Measurements from ENCODE around the gene GPR162. TPM values are rescaled to one million over a fixed set of nuclear protein-coding genes. Genes with fewer than 3 reads are reported as not detected.

The GPR162 gene
- total and polyA plus RNA-seq, 2 donors = 6.4 to 18.4 TPM

GRCh38 chr12:6829536-6830220 lies 8.1 kb downstream of the GPR162 start:
- Histone ChIP-seq H3K36me3 (ENCODE audit: insufficient read depth) (no peaks in the 10 kb centered on the region), H3K4me1 (ENCODE audit: insufficient read depth) (no peaks in the 10 kb centered on the region), H3K27ac (ENCODE audit: low read depth) (no peak overlapping the region), H3K4me3 (ENCODE audit: low read depth, low read length) (peak overlapping the region; percentile 81)
- no peak for DNase-seq (ENCODE audit: extremely low spot score)
- WGBS = 36% methylated on average over 19 of the region's 19 CpGs

- Histone ChIP-seq H3K4me3 (ENCODE audit: low read depth, low read length) (no peak overlapping the region), H3K36me3 (ENCODE audit: insufficient read depth) (no peaks in the 10 kb centered on the region), H3K4me1 (ENCODE audit: insufficient read depth) (no peaks in the 10 kb centered on the region), H3K27ac (ENCODE audit: low read depth) (no peak overlapping the region)
- DNase-seq (ENCODE audit: extremely low spot score) = no peak
- 81% methylated on average over 11 of the region's 11 CpGs for WGBS
Observed at GRCh38 chr12:6830286-6830890, 8.8 kb downstream of the GPR162 start.

GRCh38 chr12:6830999-6831398 lies 9.4 kb downstream of the GPR162 start:
- Histone ChIP-seq H3K36me3 (ENCODE audit: insufficient read depth) (no peaks in the 10 kb centered on the region), H3K4me3 (ENCODE audit: low read depth, low read length) (no peak overlapping the region), H3K4me1 (ENCODE audit: insufficient read depth) (no peaks in the 10 kb centered on the region), H3K27ac (ENCODE audit: low read depth) (no peak overlapping the region)
- 88% methylated on average over 6 of the region's 6 CpGs for WGBS
- no peak for DNase-seq (ENCODE audit: extremely low spot score)

GRCh38 chr12:6831450-6831995 lies 9.9 kb downstream of the GPR162 start:
- H3K4me1 ChIP-seq (ENCODE audit: insufficient read depth) = no peaks in the 10 kb centered on the region
- DNase-seq (ENCODE audit: extremely low spot score) = no peak
- no peak overlapping the region for H3K27ac ChIP-seq (ENCODE audit: low read depth)
- 88% methylated on average over 12 of the region's 12 CpGs for WGBS
- no peaks in the 10 kb centered on the region for H3K36me3 ChIP-seq (ENCODE audit: insufficient read depth)
- no peak overlapping the region for H3K4me3 ChIP-seq (ENCODE audit: low read depth, low read length)

GRCh38 chr12:6832125-6832524 lies 10.5 kb downstream of the GPR162 start:
- no peak for DNase-seq (ENCODE audit: extremely low spot score)
- no peaks in the 10 kb centered on the region for H3K4me1 ChIP-seq (ENCODE audit: insufficient read depth)
- no peak overlapping the region for H3K27ac ChIP-seq (ENCODE audit: low read depth)
- no peaks in the 10 kb centered on the region for H3K36me3 ChIP-seq (ENCODE audit: insufficient read depth)
- 96% methylated on average over 4 of the region's 4 CpGs for WGBS
- no peak overlapping the region for H3K4me3 ChIP-seq (ENCODE audit: low read depth, low read length)

GRCh38 chr12:6833189-6833890 lies 11.7 kb downstream of the GPR162 start:
- no peak overlapping the region for H3K27ac ChIP-seq (ENCODE audit: low read depth)
- no peak overlapping the region for H3K4me3 ChIP-seq (ENCODE audit: low read depth, low read length)
- WGBS = 71% methylated on average over 6 of the region's 6 CpGs
- H3K4me1 ChIP-seq (ENCODE audit: insufficient read depth) = no peaks in the 10 kb centered on the region
- no peaks in the 10 kb centered on the region for H3K36me3 ChIP-seq (ENCODE audit: insufficient read depth)
- DNase-seq (ENCODE audit: extremely low spot score) = no peak

- no peak overlapping the region for H3K4me3 ChIP-seq (ENCODE audit: low read depth, low read length)
- no peaks in the 10 kb centered on the region for H3K4me1 ChIP-seq (ENCODE audit: insufficient read depth)
- no peak for DNase-seq (ENCODE audit: extremely low spot score)
- H3K27ac ChIP-seq (ENCODE audit: low read depth) = no peak overlapping the region
- 72% methylated on average over 1 of the region's 1 CpG for WGBS
- H3K36me3 ChIP-seq (ENCODE audit: insufficient read depth) = no peaks in the 10 kb centered on the region
Observed at GRCh38 chr12:6834254-6834653, 12.6 kb downstream of the GPR162 start.

- DNase-seq (ENCODE audit: extremely low spot score) = no peak
- no peak overlapping the region for H3K27ac ChIP-seq (ENCODE audit: low read depth)
- H3K4me1 ChIP-seq (ENCODE audit: insufficient read depth) = no peaks in the 10 kb centered on the region
- H3K4me3 ChIP-seq (ENCODE audit: low read depth, low read length) = no peak overlapping the region
- no peaks in the 10 kb centered on the region for H3K36me3 ChIP-seq (ENCODE audit: insufficient read depth)
- 82% methylated on average over 5 of the region's 5 CpGs for WGBS
Observed at GRCh38 chr12:6834873-6835272, 13.3 kb downstream of the GPR162 start.

GRCh38 chr12:6836851-6837250 lies 15.2 kb downstream of the GPR162 start:
- Histone ChIP-seq H3K4me1 (ENCODE audit: insufficient read depth) (no peaks in the 10 kb centered on the region), H3K4me3 (ENCODE audit: low read depth, low read length) (no peak overlapping the region), H3K36me3 (ENCODE audit: insufficient read depth) (no peaks in the 10 kb centered on the region), H3K27ac (ENCODE audit: low read depth) (no peak overlapping the region)
- WGBS = 93% methylated on average over 16 of the region's 16 CpGs
- DNase-seq (ENCODE audit: extremely low spot score) = no peak

GRCh38 chr12:6837370-6838060 lies 15.9 kb downstream of the GPR162 start:
- WGBS = 94% methylated on average over 26 of the region's 26 CpGs
- H3K4me1 ChIP-seq (ENCODE audit: insufficient read depth) = no peaks in the 10 kb centered on the region
- DNase-seq (ENCODE audit: extremely low spot score) = no peak
- H3K27ac ChIP-seq (ENCODE audit: low read depth) = no peak overlapping the region
- H3K4me3 ChIP-seq (ENCODE audit: low read depth, low read length) = no peak overlapping the region
- no peaks in the 10 kb centered on the region for H3K36me3 ChIP-seq (ENCODE audit: insufficient read depth)

GRCh38 chr12:6838854-6839253 lies 17.2 kb downstream of the GPR162 start:
- H3K4me3 ChIP-seq (ENCODE audit: low read depth, low read length) = no peak overlapping the region
- WGBS = 93% methylated on average over 16 of the region's 16 CpGs
- no peak for DNase-seq (ENCODE audit: extremely low spot score)
- H3K4me1 ChIP-seq (ENCODE audit: insufficient read depth) = no peaks in the 10 kb centered on the region
- no peak overlapping the region for H3K27ac ChIP-seq (ENCODE audit: low read depth)
- H3K36me3 ChIP-seq (ENCODE audit: insufficient read depth) = no peaks in the 10 kb centered on the region

GRCh38 chr12:6839482-6840201 lies 18.0 kb downstream of the GPR162 start:
- no peak for DNase-seq (ENCODE audit: extremely low spot score)
- no peak overlapping the region for H3K27ac ChIP-seq (ENCODE audit: low read depth)
- no peaks in the 10 kb centered on the region for H3K4me1 ChIP-seq (ENCODE audit: insufficient read depth)
- H3K36me3 ChIP-seq (ENCODE audit: insufficient read depth) = no peaks in the 10 kb centered on the region
- 65% methylated on average over 10 of the region's 10 CpGs for WGBS
- H3K4me3 ChIP-seq (ENCODE audit: low read depth, low read length) = no peak overlapping the region

- no peak overlapping the region for H3K27ac ChIP-seq (ENCODE audit: low read depth)
- no peaks in the 10 kb centered on the region for H3K36me3 ChIP-seq (ENCODE audit: insufficient read depth)
- no peak for DNase-seq (ENCODE audit: extremely low spot score)
- H3K4me3 ChIP-seq (ENCODE audit: low read depth, low read length) = no peak overlapping the region
- no peaks in the 10 kb centered on the region for H3K4me1 ChIP-seq (ENCODE audit: insufficient read depth)
- WGBS = 26% methylated on average over 1 of the region's 1 CpG
Observed at GRCh38 chr12:6840330-6840729, 18.7 kb downstream of the GPR162 start.
